H1 (cell line): ENCODE measurements around the gene RASGRP4. TPM values are rescaled to one million over a fixed set of nuclear protein-coding genes. Genes with fewer than 3 reads are reported as not detected.

Experiments used
- CTCF ChIA-PET: fragments of 300-600 bp; sonication (Branson Sonifier 250); formaldehyde crosslinking; loops from one replicate; lab custom pipeline; 2021; ENCODE audit not compliant: partially characterized antibody; lab: Charles Lee
- POLR2A ChIA-PET: fragments of 300-600 bp; sonication (Branson Sonifier 250); formaldehyde crosslinking; loops from one replicate; lab custom pipeline; 2021; ENCODE audit warnings: inconsistent platforms; ENCODE audit not compliant: partially characterized antibody; lab: Charles Lee
- DNase-seq, 2 experiments: peaks; one replicate each; pipeline versions ENCODE4 v3.0.0 to v3.0.0-alpha.2; 2010 to 2022; ENCODE audit warnings: low spot score in 2 of 2, low read depth in 1 of 2, mixed read lengths in 1 of 2
- FAIRE-seq: peaks from 2 replicates; lab custom pipeline; 2011; peaks lifted over from hg19 to GRCh38; lab: Jason Lieb, UNC
- H2AFZ ChIP-seq: 2 replicates; pipeline ENCODE4 v1.8.1; 2012; ENCODE audit warnings: low read length, inconsistent platforms
- H2AK5ac ChIP-seq: 2 replicates; pipeline ENCODE4 v1.6.1; 2013; ENCODE audit warnings: low read depth, low read length
- H2BK120ac ChIP-seq: replicated peaks from 2 replicates; pipeline ENCODE3; 2013; ENCODE audit warnings: low read depth, low read length, inconsistent platforms
- H2BK12ac ChIP-seq: 2 replicates; pipeline ENCODE4 v1.6.1; 2013; ENCODE audit warnings: low read depth, low read length
- H2BK15ac ChIP-seq: 2 replicates; pipeline ENCODE4 v1.6.1; 2013; ENCODE audit warnings: low read length
- H2BK20ac ChIP-seq: 2 replicates; pipeline ENCODE4 v1.6.1; 2013; ENCODE audit warnings: low read length
- H2BK5ac ChIP-seq: 2 replicates; pipeline ENCODE4 v1.6.1; 2013; ENCODE audit warnings: low read depth, low read length
- H3K14ac ChIP-seq: 2 replicates; pipeline ENCODE4 v1.6.1; 2013; ENCODE audit warnings: inconsistent platforms; ENCODE audit not compliant: insufficient read length
- H3K18ac ChIP-seq: 2 replicates; pipeline ENCODE4 v1.6.1; 2013; ENCODE audit warnings: low read length; ENCODE audit errors: extremely low read depth
- H3K23ac ChIP-seq: 2 replicates; pipeline ENCODE4 v1.6.1; 2013; ENCODE audit warnings: inconsistent platforms; ENCODE audit not compliant: insufficient read length
- H3K23me2 ChIP-seq: 2 replicates; pipeline ENCODE4 v1.6.1; 2013; ENCODE audit warnings: low read depth, low read length
- H3K27ac ChIP-seq: 2 replicates; pipeline ENCODE4 v1.6.1; 2011; ENCODE audit warnings: low read depth, low read length, inconsistent platforms
- H3K27me3 ChIP-seq, 4 experiments: replicated peaks in 1 of 4; 1 replicate in 1 of 4; 2 replicates in 3 of 4; pipeline versions ENCODE4 v1.6.1 to v1.8.1; 2011 to 2013; ENCODE audit warnings: low read length in 3 of 4, mild to moderate bottlenecking in 3 of 4, inconsistent platforms in 2 of 4, mixed read lengths in 2 of 4, moderate library complexity in 1 of 4; ENCODE audit not compliant: control insufficient read depth in 3 of 4, insufficient read depth in 3 of 4; ENCODE audit errors: extremely low read depth in 1 of 4
- H3K36me3 ChIP-seq, 4 experiments: 2 replicates each; pipeline versions ENCODE4 v1.6.1 to v1.8.1; 2011 to 2013; ENCODE audit warnings: mild to moderate bottlenecking in 4 of 4, low read length in 3 of 4, moderate library complexity in 2 of 4, control low read depth in 1 of 4, inconsistent platforms in 1 of 4; ENCODE audit not compliant: insufficient read depth in 4 of 4, control insufficient read depth in 2 of 4
- H3K4ac ChIP-seq: replicated peaks from 2 replicates; pipeline ENCODE3; 2013; ENCODE audit warnings: low read length, low read depth, mixed read lengths, inconsistent platforms; ENCODE audit not compliant: insufficient read length
- H3K4me1 ChIP-seq, 4 experiments: replicated peaks in 1 of 4; 1 replicate in 1 of 4; 2 replicates in 3 of 4; pipeline versions ENCODE4 v1.6.1 to v1.8.1; 2011 to 2013; ENCODE audit warnings: low read length in 3 of 4, inconsistent platforms in 2 of 4, mixed read lengths in 1 of 4; ENCODE audit not compliant: insufficient read depth in 4 of 4, control insufficient read depth in 3 of 4
- H3K4me2 ChIP-seq, 2 experiments: 2 replicates each; pipeline versions ENCODE4 v1.6.1 to v1.8.1; 2011 to 2013; ENCODE audit warnings: low read depth in 2 of 2, low read length in 2 of 2, control low read depth in 1 of 2, inconsistent platforms in 1 of 2, mild to moderate bottlenecking in 1 of 2; ENCODE audit not compliant: insufficient read depth in 1 of 2
- H3K4me3 ChIP-seq, 4 experiments: fragments of 200-600, 300-600 bp in 1 of 4; sonication (generic), shearing (Covaris generic), sonication (Bioruptor Twin) in 1 of 4; 2 replicates each; pipeline versions ENCODE4 v1.5.1 to v1.8.1; 2011 to 2016; ENCODE audit warnings: low read length in 4 of 4, low read depth in 3 of 4, control low read depth in 2 of 4, inconsistent platforms in 2 of 4, mild to moderate bottlenecking in 2 of 4, mixed read lengths in 1 of 4, moderate library complexity in 1 of 4; ENCODE audit not compliant: insufficient read depth in 2 of 4; ENCODE audit errors: extremely low read depth in 1 of 4
- H3K56ac ChIP-seq: replicated peaks from 2 replicates; pipeline ENCODE3; 2013; ENCODE audit warnings: low read depth, mild to moderate bottlenecking, mixed read lengths, low read length, inconsistent platforms; ENCODE audit not compliant: insufficient read length
- H3K79me1 ChIP-seq: 2 replicates; pipeline ENCODE4 v1.6.1; 2013; ENCODE audit warnings: low read depth, low read length, control low read depth
- H3K79me2 ChIP-seq, 2 experiments: 2 replicates each; pipeline versions ENCODE4 v1.6.1 to v1.8.1; 2012 to 2013; ENCODE audit warnings: low read length in 2 of 2, mild to moderate bottlenecking in 2 of 2, inconsistent platforms in 1 of 2; ENCODE audit not compliant: insufficient read depth in 2 of 2, control insufficient read depth in 1 of 2
- H3K9ac ChIP-seq, 4 experiments: replicated peaks in 1 of 4; 1 replicate in 1 of 4; 2 replicates in 3 of 4; pipeline versions ENCODE4 v1.6.1 to v1.8.1; 2011 to 2013; ENCODE audit warnings: low read depth in 3 of 4, low read length in 3 of 4, control low read depth in 2 of 4, mild to moderate bottlenecking in 2 of 4, moderate library complexity in 2 of 4, inconsistent platforms in 1 of 4; ENCODE audit errors: extremely low read depth in 1 of 4
- H3K9me3 ChIP-seq, 2 experiments: 2 replicates each; pipeline versions ENCODE4 v1.6.1 to v1.8.1; 2012 to 2013; ENCODE audit warnings: mild to moderate bottlenecking in 2 of 2, moderate library complexity in 2 of 2, control low read depth in 1 of 2, inconsistent platforms in 1 of 2, low read depth in 1 of 2, low read length in 1 of 2, mixed read lengths in 1 of 2; ENCODE audit not compliant: insufficient read depth in 2 of 2
- H4K20me1 ChIP-seq, 2 experiments: replicated peaks in 1 of 2; 2 replicates each; pipeline versions ENCODE3 to v1.8.1; 2011 to 2013; ENCODE audit warnings: inconsistent platforms in 2 of 2, low read length in 2 of 2, mild to moderate bottlenecking in 1 of 2; ENCODE audit not compliant: insufficient read depth in 2 of 2, control insufficient read depth in 1 of 2
- H4K5ac ChIP-seq: 2 replicates; pipeline ENCODE4 v1.6.1; 2013; ENCODE audit warnings: low read length, low read depth, mixed read lengths, inconsistent platforms; ENCODE audit not compliant: insufficient read length
- H4K8ac ChIP-seq: 2 replicates; pipeline ENCODE4 v1.8.0; 2013; ENCODE audit warnings: mild to moderate bottlenecking, moderate library complexity, low read length, inconsistent platforms; ENCODE audit not compliant: insufficient read depth; ENCODE audit errors: extremely low read depth
- H4K91ac ChIP-seq: replicated peaks from 2 replicates; pipeline ENCODE3; 2013; ENCODE audit warnings: low read length, mixed read lengths, inconsistent platforms; ENCODE audit not compliant: insufficient read length
- NRF1 ChIP-seq: IDR thresholded peaks from 2 replicates; pipeline ENCODE4 v1.6.1; 2011; ENCODE audit warnings: mild to moderate bottlenecking, low read depth, low read length, improper control_type of control experiment
- TCF12 ChIP-seq: IDR thresholded peaks from 2 replicates; pipeline ENCODE4 v1.6.1; 2011; ENCODE audit warnings: low read depth, mild to moderate bottlenecking, low read length
- YY1 ChIP-seq: IDR thresholded peaks from 2 replicates; pipeline ENCODE4 v1.6.1; 2011; ENCODE audit warnings: low read depth, mild to moderate bottlenecking, low read length
- WGBS, 2 experiments: shearing (Covaris generic) in 1 of 2; methylation state at CpG; one replicate each; pipeline versions ENCODE4 v1.1.6 to v1.1.7; 2013 to 2015; ENCODE audit warnings: low lambda C conversion rate in 2 of 2, mixed read lengths in 2 of 2, inconsistent platforms in 1 of 2, low coverage in 1 of 2, missing lambda C conversion rate in 1 of 2; ENCODE audit not compliant: insufficient replicate concordance in 2 of 2, insufficient coverage in 1 of 2, insufficient read length in 1 of 2; ENCODE audit errors: extremely low coverage in 1 of 2, missing lambda C conversion rate in 1 of 2; 5-methylcytosine and 5-hydroxymethylcytosine counted together
- polyA plus RNA-seq, 7 experiments: library from polyadenylated mRNA; depleted of rRNA in 3 of 7; stranded (reverse) in 5 of 7; unstranded in 2 of 7; fragments of >200 nt in 5 of 7; fragments of 200-250 nt in 2 of 7; gene quantifications; 1 replicate in 5 of 7; 2 replicates in 1 of 7; 4 replicates in 1 of 7; pipeline versions ENCODE4 v1.2.1 to v1.2.3, GENCODE V29; 2011 to 2013; ENCODE audit warnings: missing spikeins in 2 of 7, mixed read lengths in 2 of 7
- total RNA-seq: library from RNA; stranded (reverse); fragmentation: NEBNext Ultra II Directional; extraction: Animal tissue kit (Norgen Biotek cat#: 25700); gene quantifications from 2 replicates; pipeline ENCODE4 v1.2.1, GENCODE V29; 2021

RASGRP4 gene
- total and polyA plus RNA-seq, 2 of the 8 experiments (the other 6 are each of a cell fraction or from before 2014, with no cell fraction given) = 1.9 to 3.1 TPM

DNA sequence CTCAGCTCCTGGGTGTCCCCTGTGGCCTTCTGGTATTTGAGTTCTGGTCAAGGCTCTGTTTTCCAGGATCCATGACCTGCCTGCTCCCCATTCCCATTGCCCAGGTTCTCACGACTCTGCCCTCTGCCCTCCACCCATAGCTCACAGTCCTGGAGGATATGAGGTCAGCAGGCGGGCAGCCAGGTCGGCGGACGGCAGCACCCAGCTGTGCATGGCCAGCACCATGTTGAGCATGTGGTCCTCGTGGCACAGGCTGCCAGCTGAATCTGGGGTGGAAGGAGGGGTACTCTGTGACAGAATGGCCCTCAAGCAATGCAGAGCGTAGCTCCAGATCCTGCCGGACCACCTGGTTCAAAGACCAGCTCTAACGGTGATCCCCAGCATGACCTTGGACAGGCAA is 5.1 kb downstream of the RASGRP4 start:
- H3K4me3 ChIP-seq = no peak overlapping the region

More for the DNA sequence above, 5.1 kb downstream of the RASGRP4 start:
- H2AK5ac ChIP-seq = no peak overlapping the region
- H3K56ac ChIP-seq = no peak overlapping the region
- H2BK15ac ChIP-seq = 0 out of 2 replicates have a peak overlapping the region, but pooled peaks have one; percentile 95
- no peak overlapping the region for H4K8ac ChIP-seq
- H3K18ac ChIP-seq = no peak overlapping the region
- H4K91ac ChIP-seq = no peak overlapping the region
- CTCF ChIA-PET = interaction anchor here (1.2 to 2.3 kb wide), 3 partner anchors 14 to 19 kb away, joined by 4 to 10 read pairs (median 5); partner anchors contain the start of gene FAM98C
- FAIRE-seq = no peak
- no peak overlapping the region for H2BK12ac ChIP-seq
- H3K14ac ChIP-seq = no peak overlapping the region
- TF ChIP-seq TCF12 (no peak), YY1 (no peak), NRF1 (no peak)
- TF ChIP-seq, all 59 proteins: peak for 0
- H2BK5ac ChIP-seq = no peak overlapping the region
- H3K23me2 ChIP-seq = peaks cover 7% of the 10 kb centered on the region
- H3K9me3 ChIP-seq = no peaks in the 10 kb centered on the region
- no peaks in the 10 kb centered on the region for H3K36me3 ChIP-seq
- H3K4ac ChIP-seq = no peak overlapping the region
- no peaks in the 10 kb centered on the region for H4K20me1 ChIP-seq
- H3K79me2 ChIP-seq = no peaks in the 10 kb centered on the region
- no peak overlapping the region for H3K23ac ChIP-seq
- peaks cover 0 to 9% (median 5%) of the 10 kb centered on the region in 4 experiments; a peak in 4 of 7 replicates for H3K27me3 ChIP-seq
- H3K4me2 ChIP-seq = no peak overlapping the region
- H3K4me1 ChIP-seq = peaks cover 4 to 19% (median 14%) of the 10 kb centered on the region in 4 experiments; a peak in 6 of 7 replicates
- H3K79me1 ChIP-seq = no peaks in the 10 kb centered on the region
- H3K9ac ChIP-seq = no peak overlapping the region
- H4K5ac ChIP-seq = no peak overlapping the region
- POLR2A ChIA-PET = interaction anchor here (1.0 to 1.4 kb wide), 4 partner anchors 11 to 26 kb away, joined by 3 to 6 read pairs (median 4); no protein-coding TSS in a partner anchor
- no peak for DNase-seq
- H2AFZ ChIP-seq = no peak overlapping the region
- WGBS, 2 experiments = 93% methylated on average over 9 of the region's 9 CpGs; no CpG with 5 or more reads in 1 of the 2 experiments
- H2BK120ac ChIP-seq = no peak overlapping the region
- H3K27ac ChIP-seq = no peak overlapping the region
- H2BK20ac ChIP-seq = no peak overlapping the region
